Endodermal cell (in vitro differentiated cells): Measurements from ENCODE around the gene MAN2B2. TPM values are rescaled to one million over a fixed set of nuclear protein-coding genes. Genes with fewer than 3 reads are reported as not detected.

ENCODE experiments used
- DNase-seq: peaks from one replicate; pipeline ENCODE4 v3.0.0-alpha.2; 2017
- H3K27ac ChIP-seq: 2 replicates; pipeline ENCODE4 v1.5.1; 2013; ENCODE audit warnings: mild to moderate bottlenecking, low read depth, low read length, moderate library complexity
- H3K27me3 ChIP-seq: 2 replicates; pipeline ENCODE4 v1.6.1; 2013; ENCODE audit warnings: mild to moderate bottlenecking, low read length, moderate library complexity; ENCODE audit not compliant: insufficient read depth, control insufficient read depth, poor library complexity, severe bottlenecking
- H3K36me3 ChIP-seq: 2 replicates; pipeline ENCODE4 v1.7.0; 2013; ENCODE audit warnings: mild to moderate bottlenecking, low read length, moderate library complexity; ENCODE audit not compliant: control insufficient read depth, insufficient read depth
- H3K4me1 ChIP-seq: one replicate; pipeline ENCODE4 v1.7.0; 2013; ENCODE audit warnings: low read length; ENCODE audit not compliant: control insufficient read depth, insufficient read depth
- H3K4me3 ChIP-seq: 2 replicates; pipeline ENCODE4 v1.5.1; 2013; ENCODE audit warnings: mild to moderate bottlenecking, low read length, moderate library complexity
- H3K9ac ChIP-seq: 2 replicates; pipeline ENCODE4 v1.6.1; 2013; ENCODE audit warnings: mild to moderate bottlenecking, low read length, moderate library complexity; ENCODE audit not compliant: poor library complexity, severe bottlenecking; ENCODE audit errors: extremely low read depth
- H3K9me3 ChIP-seq: 2 replicates; pipeline ENCODE4 v1.6.1; 2013; ENCODE audit warnings: mild to moderate bottlenecking, low read length, moderate library complexity; ENCODE audit not compliant: control insufficient read depth
- H3K27ac Mint-ChIP-seq: 2 replicates; pipeline ENCODE4 v1.8.0; 2020; ENCODE audit warnings: mixed read lengths
- H3K27me3 Mint-ChIP-seq: 2 replicates; pipeline ENCODE4 v1.8.0; 2021; ENCODE audit warnings: mild to moderate bottlenecking, mixed read lengths; ENCODE audit not compliant: insufficient read depth
- H3K36me3 Mint-ChIP-seq: 2 replicates; pipeline ENCODE4 v1.8.0; 2020; ENCODE audit warnings: low read depth, mixed read lengths
- H3K4me1 Mint-ChIP-seq: 2 replicates; pipeline ENCODE4 v1.8.0; 2020; ENCODE audit warnings: mixed read lengths
- H3K4me3 Mint-ChIP-seq: 2 replicates; pipeline ENCODE4 v1.8.0; 2020; ENCODE audit warnings: mild to moderate bottlenecking, moderate library complexity, mixed read lengths
- H3K9me3 Mint-ChIP-seq: 2 replicates; pipeline ENCODE4 v1.8.0; 2020; ENCODE audit warnings: mild to moderate bottlenecking, mixed read lengths
- CTCF ChIP-seq: fragments of 200-600 bp; sonication (generic); conservative IDR thresholded peaks from 2 replicates; pipeline ENCODE4 v1.5.0; 2021; ENCODE audit warnings: antibody characterized with exemption, mild to moderate bottlenecking
- WGBS, 2 experiments: methylation state at CpG; one replicate each; pipeline versions ENCODE4 v1.1.5 to v1.1.7; 2013; ENCODE audit warnings: missing lambda C conversion rate in 2 of 2, mixed read lengths in 1 of 2; ENCODE audit not compliant: insufficient coverage in 1 of 2, insufficient read length in 1 of 2; 5-methylcytosine and 5-hydroxymethylcytosine counted together
- total RNA-seq, 2 donors: library from RNA; stranded (reverse); fragmentation: NEBNext Ultra II Directional in 1 of 2; extraction: Animal tissue kit (Norgen Biotek cat#: 25700) in 1 of 2; gene quantifications; 2 replicates in 1 of 2; 3 replicates in 1 of 2; pipeline ENCODE4 v1.2.1, GENCODE V29; 2021

The MAN2B2 gene
- total RNA-seq, 2 donors from 2014 or later = 13.3 to 20.8 TPM

GRCh38 chr4:6584865-6585264 lies 9.9 kb downstream of the MAN2B2 start:
- Mint-ChIP-seq H3K27me3 (peaks cover 1% of the 10 kb centered on the region), H3K4me1 (no peaks in the 10 kb centered on the region), H3K36me3 (peaks cover 56% of the 10 kb centered on the region), H3K27ac (no peak overlapping the region), H3K9me3 (peaks cover 14% of the 10 kb centered on the region), H3K4me3 (no peak overlapping the region)
- H3K9me3 ChIP-seq = peaks cover 10% of the 10 kb centered on the region
- no peak for DNase-seq
- peaks cover 14% of the 10 kb centered on the region for H3K36me3 ChIP-seq
- no peaks in the 10 kb centered on the region for H3K27me3 ChIP-seq
- no peak overlapping the region for H3K27ac ChIP-seq
- H3K9ac ChIP-seq = no peak overlapping the region
- H3K4me1 ChIP-seq = no peaks in the 10 kb centered on the region
- no peak for TF ChIP-seq CTCF
- WGBS, 2 experiments = 87 to 91% methylated on average over 7 of the region's 7 CpGs
- no peak overlapping the region for H3K4me3 ChIP-seq

GRCh38 chr4:6586715-6587325 lies 11.8 kb downstream of the MAN2B2 start:
- H3K36me3 ChIP-seq = peaks cover 10% of the 10 kb centered on the region
- H3K9me3 Mint-ChIP-seq = peaks cover 14% of the 10 kb centered on the region
- peaks cover 1% of the 10 kb centered on the region for H3K27me3 Mint-ChIP-seq
- H3K27ac ChIP-seq = no peak overlapping the region
- no peaks in the 10 kb centered on the region for H3K27me3 ChIP-seq
- H3K9me3 ChIP-seq = peaks cover 10% of the 10 kb centered on the region
- H3K9ac ChIP-seq = no peak overlapping the region
- no peak overlapping the region for H3K27ac Mint-ChIP-seq
- H3K4me3 ChIP-seq = no peak overlapping the region
- H3K4me3 Mint-ChIP-seq = no peak overlapping the region
- no peak for DNase-seq
- 93% methylated on average over 16 to 26 of the region's 26 CpGs for WGBS, 2 experiments
- H3K4me1 Mint-ChIP-seq = no peaks in the 10 kb centered on the region
- no peaks in the 10 kb centered on the region for H3K4me1 ChIP-seq
- peaks cover 42% of the 10 kb centered on the region for H3K36me3 Mint-ChIP-seq
- peak; percentile 22 for TF ChIP-seq CTCF

- H3K36me3 Mint-ChIP-seq = peaks cover 20% of the 10 kb centered on the region
- no peak overlapping the region for H3K4me3 Mint-ChIP-seq
- no peak for DNase-seq
- Histone ChIP-seq H3K27me3 (no peaks in the 10 kb centered on the region), H3K4me3 (no peak overlapping the region), H3K36me3 (no peaks in the 10 kb centered on the region), H3K4me1 (no peaks in the 10 kb centered on the region), H3K9me3 (no peaks in the 10 kb centered on the region), H3K27ac (no peak overlapping the region), H3K9ac (no peak overlapping the region)
- no peaks in the 10 kb centered on the region for H3K4me1 Mint-ChIP-seq
- 85 to 97% methylated on average over 4 of the region's 4 CpGs for WGBS, 2 experiments
- no peak overlapping the region for H3K27ac Mint-ChIP-seq
- peaks cover 1% of the 10 kb centered on the region for H3K27me3 Mint-ChIP-seq
- TF ChIP-seq CTCF = no peak
- H3K9me3 Mint-ChIP-seq = no peaks in the 10 kb centered on the region
Measured at GRCh38 chr4:6589444-6589843, 14.5 kb downstream of the MAN2B2 start.
